ENCODE results near the gene TMEM184A.

Gene TMEM184A

DNA sequence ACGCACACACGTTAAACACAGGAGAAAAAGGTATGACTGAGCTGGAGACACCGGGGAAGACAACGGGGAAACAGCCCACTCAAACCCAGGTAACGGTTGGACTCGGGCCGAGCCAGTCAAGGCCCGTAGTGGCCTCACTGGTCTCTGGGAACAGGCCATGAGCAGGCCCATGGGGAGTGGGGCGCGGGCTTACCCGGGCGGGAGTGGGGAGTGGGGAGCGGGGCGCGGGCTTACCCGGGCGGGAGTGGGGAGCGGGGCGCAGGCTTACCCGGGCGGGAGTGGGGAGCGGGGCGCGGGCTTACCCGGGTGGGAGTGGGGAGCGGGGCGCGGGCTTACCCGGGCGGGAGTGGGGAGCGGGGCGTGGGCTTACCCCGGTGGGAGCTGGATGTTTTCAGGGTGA is 63.4 kb downstream of the TMEM184A start:
- DNase-seq (ENCODE audit: low read depth), result no peak
- TF ChIP-seq CTCF (conservative IDR thresholded peaks at IDR 0.05; ENCODE audit: low read length), result no peak
- H3K4me3 ChIP-seq (ENCODE audit: low read length), result no peak overlapping the region

Data from AG10803 (cell line).